ENCODE results near the gene C16orf95.

C16orf95 gene

DNA sequence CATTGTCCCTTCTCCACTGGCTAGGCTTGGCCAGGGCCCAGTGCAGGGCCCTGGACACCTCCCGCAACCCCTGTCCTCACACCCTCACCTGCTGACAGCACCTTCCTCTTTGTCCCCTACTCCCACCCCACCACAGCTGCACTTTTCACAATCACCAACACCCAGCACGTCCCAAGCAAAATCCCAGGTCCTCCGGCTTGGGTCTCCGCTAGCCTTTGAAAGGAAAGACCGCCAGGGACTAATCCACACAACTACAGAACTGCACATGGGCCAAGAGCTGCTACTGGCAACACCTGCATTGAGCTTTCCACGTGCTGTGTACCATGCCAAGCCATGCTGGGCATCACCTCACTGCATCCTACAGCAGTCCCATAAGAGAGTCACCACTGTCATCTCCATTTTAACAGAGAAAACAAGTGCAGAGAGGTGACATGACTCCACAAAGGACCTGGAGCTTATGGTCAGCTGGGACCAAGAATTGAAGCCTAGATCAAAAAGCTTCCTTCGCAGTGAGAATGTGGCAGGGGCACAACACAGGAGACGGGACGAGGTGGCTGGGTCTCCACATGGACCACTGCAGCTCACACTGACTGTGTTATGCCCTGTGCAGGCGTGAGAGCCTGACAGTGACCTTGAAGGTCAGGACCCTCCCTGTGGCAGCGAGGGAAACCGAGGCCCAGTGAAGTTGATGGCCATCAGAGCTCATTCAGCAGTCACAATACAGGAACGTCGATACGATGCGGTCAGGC is 43.8 kb upstream of the C16orf95 start:
- no peak overlapping the region for H3K27ac ChIP-seq
- TF ChIP-seq ZFX (IDR thresholded peaks at IDR 0.05; ENCODE audit: borderline replicate concordance) = no peak
- TF ChIP-seq, protein P1, sequence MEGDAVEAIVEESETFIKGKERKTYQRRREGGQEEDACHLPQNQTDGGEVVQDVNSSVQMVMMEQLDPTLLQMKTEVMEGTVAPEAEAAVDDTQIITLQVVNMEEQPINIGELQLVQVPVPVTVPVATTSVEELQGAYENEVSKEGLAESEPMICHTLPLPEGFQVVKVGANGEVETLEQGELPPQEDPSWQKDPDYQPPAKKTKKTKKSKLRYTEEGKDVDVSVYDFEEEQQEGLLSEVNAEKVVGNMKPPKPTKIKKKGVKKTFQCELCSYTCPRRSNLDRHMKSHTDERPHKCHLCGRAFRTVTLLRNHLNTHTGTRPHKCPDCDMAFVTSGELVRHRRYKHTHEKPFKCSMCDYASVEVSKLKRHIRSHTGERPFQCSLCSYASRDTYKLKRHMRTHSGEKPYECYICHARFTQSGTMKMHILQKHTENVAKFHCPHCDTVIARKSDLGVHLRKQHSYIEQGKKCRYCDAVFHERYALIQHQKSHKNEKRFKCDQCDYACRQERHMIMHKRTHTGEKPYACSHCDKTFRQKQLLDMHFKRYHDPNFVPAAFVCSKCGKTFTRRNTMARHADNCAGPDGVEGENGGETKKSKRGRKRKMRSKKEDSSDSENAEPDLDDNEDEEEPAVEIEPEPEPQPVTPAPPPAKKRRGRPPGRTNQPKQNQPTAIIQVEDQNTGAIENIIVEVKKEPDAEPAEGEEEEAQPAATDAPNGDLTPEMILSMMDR (IDR thresholded peaks at IDR 0.05) = no peak

DNA sequence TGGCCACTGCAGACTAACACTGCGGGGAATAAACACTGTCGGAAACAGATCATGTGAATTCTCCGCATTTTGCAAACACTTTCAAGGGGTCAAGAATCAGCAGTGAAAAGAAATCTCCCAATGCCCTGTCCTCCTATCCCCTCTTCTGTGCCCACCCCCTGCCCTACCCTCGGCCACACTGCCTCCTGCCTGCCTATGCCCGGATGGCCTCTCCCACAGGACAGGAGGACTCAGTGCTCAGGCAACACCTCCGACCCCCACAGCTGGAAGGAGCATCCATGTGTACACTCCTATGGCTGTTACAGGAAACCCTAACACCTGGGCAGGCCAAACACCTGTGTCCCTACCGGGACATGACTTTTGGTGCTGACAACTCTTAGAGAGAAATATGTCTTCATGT is 41.9 kb upstream of the C16orf95 start:
- no peak overlapping the region for H3K27ac ChIP-seq
- no peak for TF ChIP-seq ZFX (IDR thresholded peaks at IDR 0.05; ENCODE audit: borderline replicate concordance)
- TF ChIP-seq, protein P1 (IDR thresholded peaks at IDR 0.05) = no peak

DNA sequence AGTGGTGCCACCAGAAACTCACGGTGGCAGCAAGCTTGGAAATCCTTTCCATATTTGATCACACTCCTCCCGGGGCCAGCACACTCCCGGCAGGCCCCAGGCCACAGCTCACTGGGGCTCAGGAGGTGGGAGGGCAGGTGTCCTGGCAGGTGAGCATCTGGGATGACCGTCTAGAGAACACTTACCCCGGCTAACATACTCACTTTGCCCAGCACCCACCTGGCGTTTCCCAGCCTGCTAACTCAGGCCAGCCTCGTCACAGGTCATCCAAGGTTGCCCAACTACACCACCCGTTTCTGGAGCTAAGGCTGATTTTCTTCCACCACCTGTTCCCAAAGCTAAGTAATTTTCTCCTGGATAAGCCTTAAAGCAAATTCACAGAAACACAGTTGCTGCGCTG is 41.5 kb upstream of the C16orf95 start:
- H3K27ac ChIP-seq = no peak overlapping the region
- TF ChIP-seq ZFX (IDR thresholded peaks at IDR 0.05; ENCODE audit: borderline replicate concordance) = no peak
- TF ChIP-seq, protein P1 (IDR thresholded peaks at IDR 0.05) = no peak

DNA sequence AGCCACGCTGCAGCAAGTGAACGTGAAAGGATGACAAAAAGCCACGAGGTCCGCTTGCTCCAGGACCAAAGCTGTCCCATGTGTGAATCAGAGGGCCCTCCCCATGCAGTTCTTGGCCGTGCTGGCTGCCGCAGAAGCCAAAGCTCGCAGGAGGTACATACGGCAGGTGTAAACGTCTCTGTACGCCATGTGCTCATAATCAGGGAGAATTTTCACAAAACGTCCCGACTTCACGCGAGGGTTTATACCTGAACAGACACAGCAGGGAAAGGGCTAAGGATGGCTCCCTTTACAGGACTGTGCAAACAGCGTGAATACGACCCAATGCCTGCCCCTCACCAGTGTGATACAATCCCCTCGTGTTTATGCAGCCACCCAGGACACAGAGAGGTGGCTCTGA is 41.1 kb upstream of the C16orf95 start:
- H3K27ac ChIP-seq = no peak overlapping the region
- TF ChIP-seq, protein P1 (IDR thresholded peaks at IDR 0.05) = no peak
- TF ChIP-seq ZFX (IDR thresholded peaks at IDR 0.05; ENCODE audit: borderline replicate concordance) = no peak

DNA sequence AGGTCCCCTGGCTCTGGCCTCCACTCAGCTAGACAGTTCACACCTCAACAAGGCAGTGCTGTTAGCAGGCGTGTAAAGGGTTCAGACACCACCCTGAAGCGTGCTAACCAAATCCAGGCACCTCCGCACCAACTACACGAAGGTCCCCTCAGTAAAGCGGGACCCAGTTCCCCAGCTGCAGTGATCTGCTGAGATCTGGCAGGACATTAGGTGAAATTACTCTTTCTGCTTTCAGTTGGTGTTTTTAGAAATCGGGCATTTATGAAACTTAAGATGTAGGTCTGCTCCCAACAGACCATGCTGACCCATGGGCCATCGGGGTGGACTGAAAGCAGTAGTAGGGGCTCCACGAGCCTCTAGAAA is 39.3 kb upstream of the C16orf95 start:
- TF ChIP-seq ZFX (IDR thresholded peaks at IDR 0.05; ENCODE audit: borderline replicate concordance) = no peak
- TF ChIP-seq, protein P1 (IDR thresholded peaks at IDR 0.05) = no peak
- H3K27ac ChIP-seq = no peak overlapping the region

DNA sequence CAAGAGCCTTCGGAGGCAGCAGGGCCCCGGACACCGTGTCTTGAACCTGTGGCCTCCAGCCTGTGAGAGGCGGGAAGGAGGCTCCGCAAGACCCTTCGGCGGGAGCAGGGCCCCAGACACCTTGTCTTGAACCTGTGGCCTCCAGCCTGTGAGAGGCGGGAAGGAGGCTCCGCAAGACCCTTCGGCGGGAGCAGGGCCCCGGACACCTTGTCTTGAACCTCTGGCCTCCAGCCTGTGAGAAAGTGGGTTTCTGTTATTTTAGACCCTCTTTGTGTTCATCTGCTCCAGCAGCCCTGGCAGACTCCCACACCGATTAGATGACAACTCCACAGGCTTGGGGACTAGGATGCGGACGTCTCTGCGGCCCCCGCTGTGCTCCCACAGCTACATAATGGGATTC is 36.4 kb upstream of the C16orf95 start:
- TF ChIP-seq, protein P1 (IDR thresholded peaks at IDR 0.05) = no peak
- TF ChIP-seq ZFX (IDR thresholded peaks at IDR 0.05; ENCODE audit: borderline replicate concordance) = no peak

DNA sequence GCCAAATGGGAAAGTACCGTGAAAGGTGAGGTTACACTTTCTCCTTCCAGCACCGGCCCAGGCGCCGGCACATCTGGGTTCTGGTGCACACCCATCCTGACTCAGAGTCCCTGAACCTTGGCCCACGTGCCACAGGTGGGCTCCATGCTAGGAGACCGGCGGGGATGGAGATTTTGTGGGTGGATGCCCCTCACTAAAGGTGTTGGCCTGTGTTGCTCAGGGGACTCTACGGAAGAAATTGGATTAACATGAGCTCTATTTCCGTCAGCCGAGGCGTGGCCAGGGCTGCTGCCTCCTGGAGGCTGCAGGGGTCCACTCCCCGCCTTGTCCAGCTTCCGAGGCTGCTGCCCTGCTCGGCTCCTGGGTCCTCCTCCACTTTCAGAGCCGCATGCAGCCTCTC is 35.6 kb upstream of the C16orf95 start:
- TF ChIP-seq, protein P1 (IDR thresholded peaks at IDR 0.05) = no peak
- no peak for TF ChIP-seq ZFX (IDR thresholded peaks at IDR 0.05; ENCODE audit: borderline replicate concordance)
- no peak overlapping the region for H3K27ac ChIP-seq

More for the DNA sequence above, 36.4 kb upstream of the C16orf95 start:
- no peak overlapping the region for H3K27ac ChIP-seq
